Measurements from ENCODE around the gene DHFR. TPM values are rescaled to one million over a fixed set of nuclear protein-coding genes. Genes with fewer than 3 reads are reported as not detected.

The DHFR gene
- total RNA-seq, 4 donors from 2014 or later: 6.2 to 22.7 (median 13.4) TPM

- 78 to 89% methylated on average over 5 of the region's 5 CpGs for WGBS, 2 donors
- TF ChIP-seq POLR2A (IDR thresholded peaks at IDR 0.05): no peak
- no peak for TF ChIP-seq CTCF (IDR thresholded peaks at IDR 0.05)
These were observed 29.6 kb downstream of the DHFR start for GRCh38 chr5:80625230-80625629.

GRCh38 chr5:80623999-80624398 is 30.8 kb downstream of the DHFR start:
- no peak for DNase-seq
- 65 to 85% methylated on average over 4 of the region's 4 CpGs for WGBS, 2 donors

More at GRCh38 chr5:80625230-80625629, 29.6 kb downstream of the DHFR start:
- Histone ChIP-seq H3K9me3 (no peaks in the 10 kb centered on the region), H3K36me3 (peaks cover 0 to 10% (median 0%) of the 10 kb centered on the region in 3 donors), H3K4me1 (no peaks in the 10 kb centered on the region), H3K4me3 (no peak overlapping the region), H3K27me3 (no peaks in the 10 kb centered on the region), H3K27ac (no peak overlapping the region)
- intact Hi-C loops (cut with DNase I): no loop called here
- DNase-seq: no peak

GRCh38 chr5:80622756-80623155 is 32.0 kb downstream of the DHFR start:
- WGBS, 2 donors: 93% methylated on average over 2 of the region's 2 CpGs
- H3K27ac ChIP-seq: no peak overlapping the region
- intact Hi-C loops (cut with DNase I): no loop called here

More at GRCh38 chr5:80623999-80624398, 30.8 kb downstream of the DHFR start:
- Histone ChIP-seq H3K4me1 (no peaks in the 10 kb centered on the region), H3K27ac (no peak overlapping the region), H3K27me3 (no peaks in the 10 kb centered on the region), H3K36me3 (no peaks in the 10 kb centered on the region), H3K4me3 (no peak overlapping the region), H3K9me3 (no peaks in the 10 kb centered on the region)
- intact Hi-C loops (cut with DNase I): no loop called here
- TF ChIP-seq POLR2A (IDR thresholded peaks at IDR 0.05): no peak
- no peak for TF ChIP-seq CTCF (IDR thresholded peaks at IDR 0.05)

GRCh38 chr5:80620211-80620610 is 34.6 kb downstream of the DHFR start:
- Histone ChIP-seq H3K4me1 (no peaks in the 10 kb centered on the region), H3K36me3 (no peaks in the 10 kb centered on the region), H3K27me3 (no peaks in the 10 kb centered on the region), H3K9me3 (no peaks in the 10 kb centered on the region), H3K4me3 (no peak overlapping the region), H3K27ac (no peak overlapping the region)
- intact Hi-C loops (cut with DNase I): no loop called here
- TF ChIP-seq POLR2A (IDR thresholded peaks at IDR 0.05): no peak
- no peak for DNase-seq
- 64 to 78% methylated on average over 4 of the region's 4 CpGs for WGBS, 2 donors

More at GRCh38 chr5:80622756-80623155, 32.0 kb downstream of the DHFR start:
- Histone ChIP-seq H3K9me3 (no peaks in the 10 kb centered on the region), H3K27me3 (no peaks in the 10 kb centered on the region), H3K36me3 (no peaks in the 10 kb centered on the region), H3K4me1 (no peaks in the 10 kb centered on the region), H3K4me3 (no peak overlapping the region)
- TF ChIP-seq POLR2A (IDR thresholded peaks at IDR 0.05): no peak
- no peak for TF ChIP-seq CTCF (IDR thresholded peaks at IDR 0.05)
- DNase-seq: no peak

GRCh38 chr5:80619086-80619485 is 35.7 kb downstream of the DHFR start:
- no peak overlapping the region for H3K4me3 ChIP-seq
- WGBS, 2 donors: 92 to 100% methylated on average over 1 of the region's 1 CpG
- H3K27me3 ChIP-seq: no peaks in the 10 kb centered on the region
- H3K4me1 ChIP-seq: no peaks in the 10 kb centered on the region
- DNase-seq: no peak
- TF ChIP-seq CTCF (IDR thresholded peaks at IDR 0.05): no peak
- no peak for TF ChIP-seq POLR2A (IDR thresholded peaks at IDR 0.05)
- H3K27ac ChIP-seq: no peak overlapping the region
- H3K36me3 ChIP-seq: no peaks in the 10 kb centered on the region
- H3K9me3 ChIP-seq: no peaks in the 10 kb centered on the region
- intact Hi-C loops (cut with DNase I): no loop called here

- Histone ChIP-seq H3K9me3 (no peaks in the 10 kb centered on the region), H3K27me3 (no peaks in the 10 kb centered on the region), H3K36me3 (no peaks in the 10 kb centered on the region), H3K27ac (no peak overlapping the region), H3K4me3 (no peak overlapping the region), H3K4me1 (no peaks in the 10 kb centered on the region)
- WGBS, 2 donors: 84 to 86% methylated on average over 3 to 4 of the region's 4 CpGs
- intact Hi-C loops (cut with DNase I): no loop called here
- no peak for DNase-seq
- TF ChIP-seq POLR2A (IDR thresholded peaks at IDR 0.05) (no peak), CTCF (IDR thresholded peaks at IDR 0.05) (no peak)
These were observed 36.3 kb downstream of the DHFR start for GRCh38 chr5:80618438-80618837.

Measured in esophagus squamous epithelium (tissue), 5 donors.